A673 (cell line): ENCODE data around the gene OR6C2. TPM values are rescaled to one million over a fixed set of nuclear protein-coding genes. Genes with fewer than 3 reads are reported as not detected.
"Not testable (repeated sequence)": the region's sequence is repeated elsewhere in the genome, so short reads cannot be mapped to it uniquely, and the experiment has no call there.

Experiments
- BruUV-seq: library from RNA; stranded (reverse); fragments of 400-500 nt; replicated peaks from 2 replicates; lab custom pipeline; 2021; lab: Mats Ljungman, UMichigan
- CTCF ChIA-PET: fragments of 300-600 bp; sonication (Branson Sonifier 250); formaldehyde crosslinking; loops from one replicate; lab custom pipeline; 2022; ENCODE audit warnings: antibody characterized with exemption; lab: Charles Lee
- POLR2A ChIA-PET: fragments of 300-600 bp; sonication (Branson Sonifier 250); formaldehyde crosslinking; loops from one replicate; lab custom pipeline; 2022; ENCODE audit warnings: antibody characterized with exemption; ENCODE audit not compliant: low non-redundant PET; lab: Charles Lee
- DNase-seq: peaks from one replicate; pipeline ENCODE4 v3.0.0-alpha.2; 2015; ENCODE audit warnings: low spot score
- H3K27ac ChIP-seq: fragments of 200-600 bp; sonication (generic); 2 replicates; pipeline ENCODE4 v1.5.1; 2016; ENCODE audit warnings: mixed run types, low read depth, mild to moderate bottlenecking, mixed read lengths, antibody characterized with exemption, low read length; ENCODE audit not compliant: poor library complexity, severe bottlenecking
- H3K27me3 ChIP-seq: fragments of 200-600 bp; sonication (generic); replicated peaks from 2 replicates; pipeline ENCODE4 v1.6.1; 2017; ENCODE audit warnings: mixed run types, low read depth, mild to moderate bottlenecking, mixed read lengths, antibody characterized with exemption, low read length; ENCODE audit not compliant: insufficient read depth, poor library complexity
- H3K36me3 ChIP-seq: fragments of 200-600 bp; sonication (generic); 2 replicates; pipeline ENCODE4 v1.6.1; 2016; ENCODE audit warnings: mixed run types, mild to moderate bottlenecking, mixed read lengths, antibody characterized with exemption, low read length; ENCODE audit not compliant: insufficient read depth, poor library complexity, severe bottlenecking
- H3K4me1 ChIP-seq: fragments of 200-600 bp; sonication (generic); 2 replicates; pipeline ENCODE4 v1.6.1; 2017; ENCODE audit warnings: mixed run types, mild to moderate bottlenecking, mixed read lengths, antibody characterized with exemption, low read length; ENCODE audit not compliant: insufficient read depth, poor library complexity, severe bottlenecking
- H3K4me3 ChIP-seq: fragments of 200-600 bp; sonication (generic); 2 replicates; pipeline ENCODE4 v1.5.1; 2016; ENCODE audit warnings: low read depth, mixed run types, mild to moderate bottlenecking, mixed read lengths, low read length; ENCODE audit not compliant: poor library complexity, severe bottlenecking
- H3K9me3 ChIP-seq: fragments of 200-600 bp; sonication (generic); 2 replicates; pipeline ENCODE4 v1.6.1; 2016; ENCODE audit warnings: mixed run types, low read depth, mild to moderate bottlenecking, mixed read lengths, antibody characterized with exemption, low read length; ENCODE audit not compliant: poor library complexity, severe bottlenecking
- CTCF ChIP-seq: fragments of 300-800, 200-600 bp; sonication (generic); conservative IDR thresholded peaks from 2 replicates; pipeline ENCODE4 v1.5.1; 2017; ENCODE audit warnings: low read depth, mild to moderate bottlenecking, antibody characterized with exemption, low read length, moderate library complexity, mixed read lengths
- EZH2 ChIP-seq: fragments of 200-600 bp; sonication (generic); IDR thresholded peaks from 2 replicates; pipeline ENCODE4 v1.6.1; 2017; ENCODE audit warnings: borderline replicate concordance, low read depth, mild to moderate bottlenecking, mixed read lengths, antibody characterized with exemption, low read length; ENCODE audit not compliant: poor library complexity, severe bottlenecking
- intact Hi-C: fragments of 100-400 bp; cut with micrococcal nuclease; formaldehyde crosslinking; loops from one replicate; pipeline ENCODE4 v1.10.0; 2022; ENCODE audit not compliant: unreplicated experiment
- total RNA-seq: library from RNA; stranded (reverse); gene quantifications from 2 replicates; pipeline ENCODE4 v1.2.3, GENCODE V29; 2021

OR6C2 gene
- total RNA-seq, 1 experiment from 2014 or later, result not detected

GRCh38 chr12:55407866-55408265 lies 36.0 kb upstream of the OR6C2 start:
- H3K4me1 ChIP-seq, result no peaks in the 10 kb centered on the region
- no peak overlapping the region for H3K4me3 ChIP-seq
- no peak overlapping the region for H3K27ac ChIP-seq
- no peaks in the 10 kb centered on the region for H3K9me3 ChIP-seq
- POLR2A ChIA-PET, result no interaction called here
- intact Hi-C loops, result no loop called here
- CTCF ChIA-PET, result no interaction called here
- H3K27me3 ChIP-seq, result no peaks in the 10 kb centered on the region
- no TSS peak for BruUV-seq
- TF ChIP-seq CTCF (no peak), EZH2 (no peak)
- no peak for DNase-seq
- no peaks in the 10 kb centered on the region for H3K36me3 ChIP-seq

- DNase-seq, H3K27me3 ChIP-seq, H3K4me1 ChIP-seq, H3K4me3 ChIP-seq, H3K27ac ChIP-seq, H3K36me3 ChIP-seq, CTCF ChIA-PET, BruUV-seq, H3K9me3 ChIP-seq, POLR2A ChIA-PET, intact Hi-C loops: not testable (repeated sequence)
These were observed 34.7 kb upstream of the OR6C2 start for GRCh38 chr12:55409133-55409532.

- H3K36me3 ChIP-seq, H3K4me1 ChIP-seq, BruUV-seq, H3K9me3 ChIP-seq, H3K27ac ChIP-seq, POLR2A ChIA-PET, CTCF ChIA-PET, H3K4me3 ChIP-seq, intact Hi-C loops, DNase-seq: not testable (repeated sequence)
- H3K27me3 ChIP-seq, result peaks cover 21% of the 10 kb centered on the region
These were observed 31.7 kb upstream of the OR6C2 start for GRCh38 chr12:55412138-55412537.

- H3K27me3 ChIP-seq, result peaks cover 28% of the 10 kb centered on the region
- CTCF ChIA-PET, H3K27ac ChIP-seq, H3K36me3 ChIP-seq, DNase-seq, intact Hi-C loops, H3K9me3 ChIP-seq, H3K4me1 ChIP-seq, POLR2A ChIA-PET, BruUV-seq, H3K4me3 ChIP-seq: not testable (repeated sequence)
These were observed 30.1 kb upstream of the OR6C2 start for GRCh38 chr12:55413498-55414388.

- H3K9me3 ChIP-seq, intact Hi-C loops, H3K27ac ChIP-seq, POLR2A ChIA-PET, H3K4me1 ChIP-seq, H3K4me3 ChIP-seq, H3K36me3 ChIP-seq, DNase-seq, CTCF ChIA-PET, BruUV-seq: not testable (repeated sequence)
- H3K27me3 ChIP-seq, result peaks cover 28% of the 10 kb centered on the region
These were observed 29.5 kb upstream of the OR6C2 start for GRCh38 chr12:55414396-55414823.

GRCh38 chr12:55414889-55415288 lies 29.0 kb upstream of the OR6C2 start:
- DNase-seq, H3K9me3 ChIP-seq, H3K36me3 ChIP-seq, H3K4me3 ChIP-seq, intact Hi-C loops, POLR2A ChIA-PET, H3K4me1 ChIP-seq, CTCF ChIA-PET, BruUV-seq, H3K27ac ChIP-seq: not testable (repeated sequence)
- peaks cover 28% of the 10 kb centered on the region for H3K27me3 ChIP-seq
